Measurements from ENCODE around the gene CPLX4.

Gene CPLX4

DNA sequence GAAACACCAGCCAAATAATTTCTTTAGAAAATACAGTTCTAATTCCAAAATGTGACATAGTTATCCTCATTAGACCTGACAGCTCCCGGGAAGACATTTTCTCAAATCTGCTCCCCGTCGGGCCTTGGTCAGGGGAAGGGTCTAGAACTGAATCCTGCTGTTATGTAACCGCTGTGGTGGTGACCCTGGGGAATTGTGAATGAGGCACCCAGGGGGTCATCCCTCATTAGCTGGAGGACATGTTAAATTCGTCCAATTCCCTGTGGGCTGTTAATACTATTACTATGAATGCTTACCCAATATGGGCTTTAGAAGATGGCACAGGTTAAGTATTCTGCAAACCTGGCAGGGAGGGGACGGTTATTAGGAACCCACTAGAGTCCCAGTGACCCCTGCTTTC is 11.8 kb downstream of the CPLX4 start:
- no peak for DNase-seq

DNA sequence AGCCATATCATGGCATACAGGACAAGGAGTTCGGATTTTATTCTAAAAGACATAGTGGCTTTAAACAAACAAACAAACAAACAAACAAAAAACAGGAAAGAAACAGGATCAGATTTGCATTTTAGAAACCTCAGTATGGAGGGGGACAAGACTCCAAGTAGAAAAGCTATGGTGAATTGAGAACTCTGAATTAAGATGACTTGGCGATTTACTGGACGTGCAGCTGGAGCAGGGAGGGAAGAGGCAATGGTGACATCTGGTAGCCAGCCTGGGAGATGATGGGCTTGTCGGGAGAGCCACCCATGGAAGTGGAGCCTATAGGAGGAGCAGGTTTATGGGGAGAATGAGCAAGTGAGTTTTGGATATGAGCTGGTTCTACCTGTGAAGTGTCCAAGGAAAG is 13.2 kb downstream of the CPLX4 start:
- DNase-seq: no peak

DNA sequence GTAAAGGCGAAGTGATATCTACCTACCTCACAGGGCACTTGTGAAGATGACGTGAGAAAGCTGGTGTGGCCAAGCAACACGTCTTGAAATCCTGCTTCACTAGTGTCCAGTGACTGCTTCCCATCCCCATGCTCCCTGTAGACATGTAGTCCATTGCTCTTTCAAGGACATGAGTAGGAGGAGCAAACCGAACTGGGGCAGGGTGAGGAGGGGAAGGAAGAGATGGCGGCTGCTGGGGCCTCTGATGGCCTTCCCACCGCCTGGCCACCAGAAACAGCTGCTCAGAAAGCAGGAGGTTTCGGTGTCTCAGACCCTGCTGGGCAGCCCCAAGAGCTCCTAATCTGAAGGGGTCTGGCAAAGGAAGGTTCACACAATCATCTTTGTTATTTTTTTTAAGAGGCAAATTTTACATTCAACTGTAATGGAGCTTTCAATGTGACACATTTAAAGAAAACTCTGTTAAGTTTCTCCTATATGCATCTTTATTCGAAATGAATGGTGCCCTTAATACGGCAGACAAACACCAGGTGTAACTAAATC is 14.7 kb downstream of the CPLX4 start:
- DNase-seq: no peak

DNA sequence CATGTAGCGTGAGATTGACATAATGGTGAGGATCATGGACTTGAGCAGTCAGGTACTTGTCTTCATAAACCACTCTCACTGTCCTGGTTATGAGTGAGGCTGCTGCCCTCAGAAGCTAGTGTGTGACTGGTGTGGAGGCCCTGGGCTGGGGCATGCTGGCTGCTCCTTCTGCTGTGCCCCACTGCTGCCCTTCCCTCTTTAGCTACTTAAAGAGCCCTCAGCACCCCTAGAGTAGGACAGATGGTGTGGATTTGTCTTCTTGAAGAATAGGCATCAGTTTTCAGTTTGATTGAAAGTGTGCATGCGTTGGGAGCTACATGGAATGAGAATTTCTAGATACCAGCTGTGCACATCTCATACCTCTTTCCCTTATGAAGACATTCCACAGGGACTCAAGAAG is 15.4 kb downstream of the CPLX4 start:
- no peak for DNase-seq

DNA sequence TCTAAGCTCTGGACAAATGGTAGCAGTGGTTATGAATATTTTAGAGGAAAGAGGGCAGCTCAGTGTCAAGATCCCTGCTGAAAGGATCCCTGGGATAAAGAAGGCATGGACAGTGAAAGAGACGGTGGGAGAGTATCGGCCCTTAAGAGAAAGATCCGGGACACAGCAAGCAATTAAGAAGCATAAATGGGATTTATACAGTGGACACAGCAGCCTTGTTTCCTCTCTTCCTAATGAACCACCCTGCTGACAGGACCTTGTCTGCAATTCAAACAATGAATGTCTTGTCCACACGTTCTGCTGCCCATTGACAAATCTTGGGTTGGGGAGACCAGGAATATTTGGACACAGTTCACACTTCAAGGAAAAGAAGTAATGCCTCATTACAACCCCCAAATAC is 16.5 kb downstream of the CPLX4 start:
- DNase-seq: no peak

DNA sequence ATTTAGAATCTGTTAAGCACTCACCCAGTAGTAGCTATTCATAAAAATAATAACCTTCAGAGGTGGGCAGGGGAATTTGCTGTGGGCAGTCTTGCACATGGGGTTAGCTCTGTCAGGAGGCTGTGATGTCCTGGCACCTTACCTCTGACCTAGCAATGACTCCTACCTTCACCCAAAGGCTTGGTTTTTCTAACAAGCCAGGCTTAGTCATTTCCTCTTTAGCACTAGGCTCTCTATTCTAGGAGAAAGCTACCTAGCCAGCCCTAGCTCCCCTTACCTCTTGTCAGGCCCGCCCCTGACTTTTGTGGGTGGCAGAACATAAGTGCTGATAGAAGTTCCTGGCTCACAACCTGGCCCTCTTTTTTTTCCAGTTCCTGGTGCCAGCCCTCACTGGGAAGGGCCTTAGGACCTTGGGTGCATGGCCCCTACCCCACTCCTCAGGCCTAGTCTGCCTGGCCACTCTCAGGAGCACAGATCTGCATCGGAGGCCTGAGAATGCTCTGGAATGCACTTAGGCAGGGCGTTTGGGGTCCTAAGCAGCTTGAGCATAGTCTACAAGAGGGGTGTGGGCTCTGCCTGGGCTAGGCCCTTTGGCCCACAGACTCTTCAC is 17.7 kb downstream of the CPLX4 start:
- no peak for DNase-seq

DNA sequence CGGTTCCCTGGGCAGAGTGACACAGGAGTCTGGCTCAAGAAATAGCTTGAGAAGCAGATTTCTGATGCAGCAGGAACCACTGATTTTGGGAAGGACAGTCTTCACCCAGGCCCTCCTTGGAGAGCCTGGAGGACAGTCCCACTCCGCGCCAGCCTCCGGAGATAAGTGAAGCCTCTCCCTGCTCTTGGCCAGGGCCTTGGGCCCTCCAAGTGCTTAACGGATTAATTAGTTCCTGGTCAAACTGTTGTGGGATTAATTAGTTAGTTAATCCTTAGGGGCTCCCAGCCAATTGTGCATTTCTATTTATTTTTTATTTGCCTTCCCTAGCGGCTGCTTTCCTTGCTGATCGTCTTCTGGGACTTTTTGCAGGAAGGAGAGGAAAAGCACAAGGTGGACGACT is 19.6 kb downstream of the CPLX4 start:
- no peak for DNase-seq

DNA sequence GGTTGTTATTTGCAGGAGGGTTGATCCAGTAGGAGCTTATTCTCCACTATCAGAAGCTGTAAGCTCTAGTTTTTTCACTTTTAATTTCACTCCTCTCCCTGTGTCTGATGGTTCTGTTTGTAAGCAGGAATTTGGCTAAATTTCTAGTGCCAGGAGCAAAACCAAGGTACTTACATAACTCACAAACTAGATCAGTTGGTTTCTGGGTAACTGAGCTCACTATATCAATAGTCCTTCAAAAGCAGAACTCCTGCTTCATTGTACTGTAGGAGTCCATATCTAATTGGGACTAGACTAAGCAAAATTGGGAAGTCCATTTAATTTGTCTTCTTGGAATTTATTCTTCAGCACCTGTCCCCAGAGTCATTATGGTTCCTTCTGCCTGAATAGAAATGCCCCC is 25.1 kb downstream of the CPLX4 start:
- DNase-seq: no peak

DNA sequence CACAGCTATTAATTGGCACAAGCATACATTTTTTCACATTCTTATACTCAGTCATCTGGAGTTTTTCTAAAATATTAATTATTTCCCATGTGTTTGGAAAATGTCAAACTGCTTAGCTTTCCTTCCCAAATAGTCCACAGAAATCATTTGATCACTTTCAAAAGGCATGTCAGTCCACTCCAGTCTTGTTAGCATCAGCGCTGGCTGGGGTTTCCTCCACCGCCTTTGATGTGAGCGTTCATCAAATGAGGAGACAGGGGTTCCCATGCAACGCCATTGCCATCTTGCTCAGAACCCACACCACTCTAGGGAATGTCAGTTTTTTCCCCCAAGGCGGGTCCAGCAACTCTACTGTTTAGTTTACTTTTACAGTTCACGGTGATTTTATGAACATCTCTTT is 32.1 kb downstream of the CPLX4 start:
- no peak for DNase-seq

DNA sequence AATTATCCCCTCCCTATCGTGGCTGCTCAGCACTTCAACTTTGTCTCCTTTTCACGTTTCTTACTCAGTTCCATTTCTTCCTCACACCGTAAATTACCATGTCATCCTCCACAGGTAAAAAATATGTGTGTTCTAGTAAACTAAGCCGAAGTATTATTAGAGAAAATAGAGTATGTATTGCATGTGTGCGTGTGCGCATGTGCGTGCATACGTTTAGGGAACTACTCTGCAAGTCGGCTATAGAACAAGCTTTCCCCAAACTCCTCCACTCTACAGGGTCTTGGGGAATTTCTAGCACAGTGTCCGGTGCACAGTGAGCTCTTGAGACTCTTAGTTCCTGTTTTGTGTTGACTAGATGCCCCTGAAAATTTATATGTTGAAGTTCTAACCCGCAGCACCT is 36.1 kb downstream of the CPLX4 start:
- no peak for DNase-seq

DNA sequence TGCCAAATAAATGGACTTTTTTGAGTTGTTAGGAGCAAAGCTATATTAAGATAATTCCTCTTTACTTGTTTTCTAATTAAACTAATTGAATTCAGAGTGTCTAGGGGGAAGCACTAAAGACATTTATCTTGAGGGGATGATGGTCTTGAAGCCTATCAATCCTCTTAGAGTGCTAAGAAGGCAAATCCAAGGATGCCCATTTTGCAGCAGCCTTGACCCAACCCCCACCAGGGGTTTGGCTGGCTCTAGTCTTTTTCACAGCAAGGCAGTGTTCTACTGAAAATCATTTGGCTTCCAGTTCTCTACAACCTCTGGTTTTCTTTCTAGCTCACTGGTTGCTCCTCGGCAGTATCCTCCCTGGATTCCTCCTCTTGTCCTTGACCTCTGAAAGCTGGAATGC is 38.7 kb downstream of the CPLX4 start:
- DNase-seq: no peak

DNA sequence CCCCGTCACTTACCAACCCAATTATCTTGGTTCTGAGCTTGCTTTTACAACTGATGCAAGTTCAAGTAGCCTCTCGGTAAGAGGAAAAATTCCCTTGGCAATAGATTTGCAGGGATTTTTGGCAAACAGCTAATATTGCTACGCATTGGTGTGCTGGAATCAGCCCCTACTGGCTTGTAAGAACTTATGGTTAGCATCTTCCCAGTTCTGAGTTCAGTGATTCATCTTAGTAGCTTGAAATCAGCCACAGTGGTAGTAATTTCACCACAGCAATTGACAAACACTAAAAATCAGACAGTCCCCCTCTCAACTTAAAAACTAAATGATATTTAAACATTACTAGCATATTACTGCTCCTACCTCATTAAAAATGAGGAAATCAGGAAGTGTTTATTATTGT is 39.3 kb downstream of the CPLX4 start:
- DNase-seq: no peak

DNA sequence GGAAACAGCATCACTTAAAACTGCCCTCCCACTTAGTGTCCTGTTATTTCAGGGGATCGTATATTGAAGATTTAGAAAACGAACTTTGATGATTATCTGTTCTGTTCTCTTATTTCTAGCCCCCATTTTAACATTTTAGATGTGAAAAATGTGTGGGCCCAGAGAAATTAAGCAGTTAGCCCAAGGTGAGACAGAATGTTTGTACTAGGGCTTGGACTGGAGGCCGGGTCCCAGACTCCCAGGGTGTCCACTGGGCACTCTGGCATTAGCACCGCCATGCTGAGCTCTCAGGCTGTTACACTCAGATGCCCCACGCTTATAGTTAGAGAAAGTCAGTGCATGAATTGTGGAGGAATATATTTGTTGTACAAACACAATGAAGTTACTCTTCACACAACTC is 39.7 kb downstream of the CPLX4 start:
- no peak for DNase-seq

DNA sequence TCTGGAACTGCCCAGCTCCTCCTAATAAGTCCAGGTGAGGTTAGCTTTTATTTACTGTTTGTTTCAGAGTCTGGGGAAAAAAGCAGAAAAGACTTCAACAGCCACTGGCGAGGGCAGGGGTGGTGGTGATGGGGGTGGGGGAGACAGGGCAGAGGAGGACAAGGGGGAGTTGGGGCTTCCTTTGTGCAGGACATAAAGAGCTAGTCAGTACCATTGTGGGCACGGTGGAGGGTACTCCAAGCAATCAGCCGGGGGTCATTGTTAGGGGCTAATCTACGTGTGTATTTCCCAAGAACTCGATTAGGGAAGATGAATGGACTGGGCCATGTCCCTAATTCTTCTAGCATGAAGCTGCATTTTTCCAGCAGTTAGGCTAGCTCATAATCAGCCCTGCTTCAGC is 42.4 kb downstream of the CPLX4 start:
- DNase-seq: no peak

DNA sequence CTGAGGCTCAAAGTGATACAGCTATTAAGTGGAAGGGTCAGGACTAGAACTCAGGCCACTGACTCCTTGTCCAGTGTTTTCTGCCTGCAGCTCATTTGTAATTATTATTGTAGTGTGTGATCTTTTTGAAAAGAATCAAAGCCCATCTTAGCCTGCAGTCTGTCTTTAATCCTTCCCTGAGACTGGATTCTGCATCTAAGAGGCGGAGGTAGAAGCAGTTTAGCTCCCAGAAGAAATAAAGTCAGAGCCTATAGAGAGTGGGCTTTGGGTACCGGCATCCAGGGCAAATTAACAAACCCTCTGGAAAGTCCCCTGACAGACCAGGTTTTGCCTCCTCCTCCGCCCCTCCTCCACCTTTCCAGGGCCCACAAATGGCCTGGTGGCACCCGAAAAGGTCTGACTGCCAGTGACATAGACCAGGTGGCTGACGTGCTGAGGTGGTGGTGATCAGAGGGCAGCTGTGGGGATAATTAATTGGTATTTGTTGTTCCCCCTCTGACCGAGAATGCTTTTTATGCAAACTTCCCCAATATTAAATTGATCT is 43.0 kb downstream of the CPLX4 start:
- DNase-seq: no peak

DNA sequence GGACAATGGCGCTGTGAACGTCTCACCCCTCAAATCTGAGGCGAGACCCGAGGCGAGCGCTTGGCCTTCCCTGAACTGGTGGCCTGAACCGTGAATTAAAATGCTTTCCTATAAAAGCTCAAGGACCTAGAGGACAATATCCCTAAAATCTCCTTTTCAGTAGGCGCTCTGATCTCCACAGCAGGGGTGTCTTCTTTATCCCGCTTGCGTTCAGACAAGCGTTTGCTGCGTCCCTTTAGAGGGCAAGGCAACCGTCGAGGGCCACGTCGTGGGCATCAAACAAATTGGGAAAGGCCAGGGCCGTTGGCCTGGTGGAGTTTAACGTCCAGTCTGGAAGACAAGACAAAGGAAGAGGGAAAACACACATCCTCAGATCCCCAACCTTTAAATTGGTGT is 43.9 kb downstream of the CPLX4 start:
- DNase-seq: no peak

DNA sequence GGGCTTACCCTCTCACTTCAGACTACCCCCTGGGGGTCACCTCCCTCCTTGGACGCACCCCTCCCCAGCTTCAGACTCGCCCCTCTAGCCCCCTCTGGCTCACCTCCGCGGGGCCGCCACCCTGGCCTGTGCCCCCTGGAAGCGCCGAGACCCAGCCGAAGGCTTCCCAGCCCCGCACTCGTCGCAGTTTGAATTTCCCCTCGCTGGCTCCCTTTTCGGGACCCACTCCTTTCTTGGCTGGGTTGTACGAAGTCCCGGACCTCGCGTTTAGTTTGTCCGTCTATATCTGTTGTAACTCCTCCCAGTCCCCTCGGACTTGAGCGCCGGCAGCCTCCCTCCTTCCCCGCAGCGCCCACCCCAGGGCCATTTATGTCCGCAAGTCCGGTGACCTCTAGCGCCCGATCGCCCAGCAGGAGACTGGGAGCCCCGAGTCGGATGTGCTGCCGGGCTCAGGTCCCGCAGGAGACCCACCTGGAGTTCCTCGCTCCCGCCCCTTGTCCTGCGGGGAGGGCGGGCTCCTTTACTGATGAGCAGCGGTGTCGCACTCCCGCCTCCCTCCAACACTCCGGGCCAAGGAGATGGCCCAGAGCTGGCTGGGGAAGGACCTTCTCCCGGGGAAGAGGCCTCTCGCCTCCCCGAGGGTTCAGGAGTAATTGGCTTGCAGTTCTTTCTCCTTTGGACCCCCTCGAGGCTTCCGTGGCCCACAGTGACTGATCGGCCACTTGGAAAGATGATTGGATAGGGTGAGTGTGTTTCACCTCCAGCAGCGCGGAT is 44.5 kb downstream of the CPLX4 start:
- DNase-seq: no peak

DNA sequence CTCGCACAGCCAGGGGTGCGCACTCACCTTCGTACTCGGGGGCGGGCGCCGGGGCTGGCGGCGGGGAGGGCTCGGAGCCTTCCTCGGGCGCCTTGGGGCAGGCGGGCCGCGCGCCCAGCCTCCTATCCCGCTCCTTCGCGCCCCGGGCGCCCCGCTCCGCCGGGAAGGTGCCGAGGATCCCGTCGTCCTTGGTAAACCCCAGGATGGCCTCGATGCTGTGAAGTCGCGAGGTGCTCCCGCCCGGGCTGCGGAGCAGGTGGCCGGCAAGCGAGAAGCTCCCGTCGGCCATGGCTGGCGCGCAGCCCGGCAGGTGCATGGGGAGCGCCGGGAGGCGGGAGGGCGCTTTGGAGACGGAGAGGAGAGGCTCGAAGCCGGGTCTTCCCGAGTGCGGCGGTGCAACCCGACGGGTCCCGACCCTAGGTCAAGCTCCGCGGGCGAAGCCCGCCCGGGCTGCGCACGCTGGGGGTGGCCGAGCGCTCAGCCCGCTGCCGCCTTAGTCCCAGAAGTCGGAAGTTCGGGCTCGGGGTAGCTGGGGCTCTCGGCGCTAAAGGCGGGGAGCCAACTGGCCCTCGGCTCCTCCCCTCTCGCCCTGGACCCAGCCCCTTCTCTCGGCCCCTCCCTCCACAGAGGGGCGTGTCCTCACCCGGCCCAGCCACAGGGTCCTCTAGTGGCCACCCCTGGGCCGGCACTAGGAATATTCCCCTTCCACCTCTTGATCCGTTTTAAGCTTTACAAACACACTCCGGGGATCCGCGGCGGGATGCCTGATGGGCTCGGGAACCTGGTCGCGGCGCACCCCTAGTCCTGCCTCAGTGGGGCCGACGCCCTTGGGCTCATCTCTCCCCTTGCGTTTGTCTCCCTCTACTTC is 45.3 kb downstream of the CPLX4 start, which contains the start of gene RAX:
Gene RAX (minus strand): TSS at position 564 of the 868 bp plus-strand sequence. CDS start 248 bp downstream, at position 316.
- DNase-seq: no peak

DNA sequence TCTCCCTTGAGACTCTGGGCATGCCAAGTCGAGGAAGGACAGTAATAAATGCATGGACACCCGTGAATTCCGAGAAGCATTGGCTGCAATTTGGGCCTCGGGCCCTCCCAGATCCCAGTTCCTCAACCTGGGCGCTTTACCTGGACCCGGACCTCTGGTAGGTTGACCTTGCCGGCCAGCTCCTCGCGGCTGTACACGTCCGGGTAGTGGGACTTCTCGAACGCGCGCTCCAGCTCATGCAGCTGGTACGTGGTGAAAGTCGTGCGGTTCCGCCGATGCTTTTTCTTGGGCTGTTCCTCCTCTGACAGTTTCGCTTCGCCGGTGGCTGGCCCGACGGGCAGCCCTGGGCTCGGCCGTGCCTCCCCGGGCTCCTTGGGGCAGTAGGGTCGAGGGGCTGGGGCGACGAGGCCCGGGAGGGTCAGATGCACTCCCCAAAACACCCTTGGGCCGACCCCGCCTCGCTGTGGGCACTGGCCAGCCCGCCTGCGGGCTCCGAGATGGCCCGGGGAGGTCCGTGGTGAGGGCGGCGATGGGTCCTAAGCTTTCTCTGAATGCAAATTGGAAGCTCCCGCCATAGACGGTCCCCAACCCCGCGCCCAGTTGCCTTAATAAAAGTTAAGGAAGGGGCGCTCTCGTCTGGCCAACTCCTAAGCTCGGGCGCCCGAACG is 46.1 kb downstream of the CPLX4 start:
- no peak for DNase-seq

DNA sequence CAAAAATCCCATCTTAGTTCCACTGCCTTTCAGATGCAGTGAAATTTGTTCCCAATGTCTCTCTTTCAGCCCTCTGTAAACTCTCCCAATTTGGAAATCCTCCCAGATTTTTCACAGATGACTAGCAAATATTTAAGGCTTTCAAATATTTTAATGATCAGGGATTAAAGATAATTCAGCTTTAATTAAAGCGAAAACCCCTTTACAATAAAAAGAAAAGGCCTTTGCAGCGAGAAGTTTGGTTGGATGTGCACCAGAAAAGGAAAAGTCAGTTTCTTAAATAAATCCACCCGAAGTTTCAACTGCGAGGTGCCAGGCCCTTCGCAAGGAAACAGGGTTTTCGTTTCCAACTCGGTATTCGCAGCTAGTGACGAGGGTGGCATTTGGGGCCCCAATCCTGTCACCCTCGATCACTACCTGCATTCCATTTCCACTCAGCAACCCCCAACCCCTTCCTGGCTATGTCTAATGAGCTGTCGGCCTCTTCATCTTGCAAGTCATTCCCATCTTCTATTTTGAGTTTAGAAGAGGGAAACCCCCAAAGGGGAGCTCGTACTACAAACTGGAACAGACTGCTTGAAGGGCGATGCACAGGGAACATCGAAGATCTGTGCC is 46.7 kb downstream of the CPLX4 start:
- DNase-seq: no peak

DNA sequence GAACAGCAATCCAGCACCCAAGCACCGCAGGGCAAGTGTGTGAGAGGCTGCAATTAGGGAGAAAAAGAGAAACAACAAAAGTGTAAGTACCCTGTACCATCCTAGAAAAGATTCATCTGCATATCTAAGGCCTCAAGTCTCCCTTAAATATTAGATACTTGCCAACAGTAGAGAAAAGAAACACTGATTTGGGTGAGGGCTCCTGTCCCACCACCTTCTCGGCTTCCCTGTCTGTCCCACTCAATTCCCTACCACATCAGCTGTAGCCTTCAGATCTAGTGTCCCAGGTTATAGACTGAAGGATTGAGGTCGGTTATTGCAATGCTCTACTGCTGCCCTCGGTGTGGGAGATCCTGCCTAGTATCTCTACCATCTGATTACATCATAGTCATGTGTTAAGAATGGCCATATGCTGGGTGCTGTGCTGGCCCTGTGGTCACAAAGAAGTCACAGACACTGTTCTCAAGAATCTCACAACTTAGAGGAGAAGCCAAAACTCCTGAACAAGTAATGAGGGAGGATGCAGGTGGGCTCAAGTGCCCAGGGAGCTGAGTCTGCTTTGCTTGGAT is 47.7 kb downstream of the CPLX4 start:
- no peak for DNase-seq

DNA sequence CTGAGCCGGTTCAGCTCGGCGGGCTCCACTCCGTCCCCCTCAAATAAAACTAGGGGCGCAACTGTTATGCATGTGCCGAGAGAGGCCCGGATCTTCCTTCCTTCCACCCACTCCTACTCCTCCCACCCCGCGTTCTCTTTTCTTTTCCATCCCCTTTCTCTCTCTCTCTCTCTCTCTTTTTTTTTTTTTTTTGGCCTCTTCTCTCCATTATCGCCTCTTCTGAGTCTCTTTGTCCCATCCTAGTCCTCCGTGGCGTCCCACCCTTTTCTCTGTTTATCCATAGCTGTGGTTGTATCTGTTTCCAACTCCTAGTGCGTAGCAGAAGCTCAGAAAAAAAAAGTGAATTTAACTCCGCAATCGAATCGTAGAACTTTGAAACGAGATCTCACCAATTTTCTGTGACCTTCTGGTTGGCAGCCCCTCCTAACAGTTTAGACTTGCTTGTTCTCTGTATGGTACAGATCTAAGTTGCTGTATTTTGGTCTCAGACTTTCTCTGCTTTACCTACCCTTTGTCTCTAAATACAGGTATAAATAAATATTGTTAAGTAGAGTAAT is 48.8 kb downstream of the CPLX4 start:
- DNase-seq: no peak

Measured in activated naive CD4-positive, alpha-beta T cell (primary cell).